VCaP (cell line): Measurements from ENCODE around the gene SSC4D.
"Not testable (repeated sequence)": the region's sequence is repeated elsewhere in the genome, so short reads cannot be mapped to it uniquely, and the experiment has no call there.

Experiments
- H3K27ac ChIP-seq: fragments of 450-650 bp; 2 replicates; pipeline ENCODE4 v1.5.1; 2017
- TF ChIP-seq, protein P1 (sequence below): fragments of 450-650 bp; conservative IDR thresholded peaks from 2 replicates; pipeline ENCODE4 v1.5.1; 2017; ENCODE audit warnings: mild to moderate bottlenecking, moderate library complexity

SSC4D gene

GRCh38 chr7:76423666-76424412 is 14.3 kb upstream of the SSC4D start:
- no peak overlapping the region for H3K27ac ChIP-seq
- TF ChIP-seq, protein P1, sequence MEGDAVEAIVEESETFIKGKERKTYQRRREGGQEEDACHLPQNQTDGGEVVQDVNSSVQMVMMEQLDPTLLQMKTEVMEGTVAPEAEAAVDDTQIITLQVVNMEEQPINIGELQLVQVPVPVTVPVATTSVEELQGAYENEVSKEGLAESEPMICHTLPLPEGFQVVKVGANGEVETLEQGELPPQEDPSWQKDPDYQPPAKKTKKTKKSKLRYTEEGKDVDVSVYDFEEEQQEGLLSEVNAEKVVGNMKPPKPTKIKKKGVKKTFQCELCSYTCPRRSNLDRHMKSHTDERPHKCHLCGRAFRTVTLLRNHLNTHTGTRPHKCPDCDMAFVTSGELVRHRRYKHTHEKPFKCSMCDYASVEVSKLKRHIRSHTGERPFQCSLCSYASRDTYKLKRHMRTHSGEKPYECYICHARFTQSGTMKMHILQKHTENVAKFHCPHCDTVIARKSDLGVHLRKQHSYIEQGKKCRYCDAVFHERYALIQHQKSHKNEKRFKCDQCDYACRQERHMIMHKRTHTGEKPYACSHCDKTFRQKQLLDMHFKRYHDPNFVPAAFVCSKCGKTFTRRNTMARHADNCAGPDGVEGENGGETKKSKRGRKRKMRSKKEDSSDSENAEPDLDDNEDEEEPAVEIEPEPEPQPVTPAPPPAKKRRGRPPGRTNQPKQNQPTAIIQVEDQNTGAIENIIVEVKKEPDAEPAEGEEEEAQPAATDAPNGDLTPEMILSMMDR: no peak

DNA sequence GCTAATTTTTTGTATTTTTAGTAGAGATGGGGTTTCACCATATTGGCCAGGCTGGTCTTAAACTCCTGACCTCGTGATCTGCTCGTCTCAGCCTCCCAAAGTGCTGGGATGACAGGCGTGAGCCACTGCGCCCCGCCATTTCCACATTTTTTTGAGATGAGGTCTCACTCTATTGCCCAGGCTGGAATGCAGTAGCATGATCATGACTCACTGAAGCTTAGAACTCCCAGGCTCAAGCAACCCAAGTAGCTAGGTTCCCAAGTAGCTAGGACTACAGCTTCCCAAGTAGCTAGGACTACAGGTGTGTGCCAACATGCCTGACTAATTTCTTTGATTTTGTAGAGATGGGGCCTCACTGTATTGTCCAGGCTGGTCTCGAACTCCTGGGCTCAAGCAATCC is 11.6 kb upstream of the SSC4D start:
- not testable (repeated sequence) for H3K27ac ChIP-seq

DNA sequence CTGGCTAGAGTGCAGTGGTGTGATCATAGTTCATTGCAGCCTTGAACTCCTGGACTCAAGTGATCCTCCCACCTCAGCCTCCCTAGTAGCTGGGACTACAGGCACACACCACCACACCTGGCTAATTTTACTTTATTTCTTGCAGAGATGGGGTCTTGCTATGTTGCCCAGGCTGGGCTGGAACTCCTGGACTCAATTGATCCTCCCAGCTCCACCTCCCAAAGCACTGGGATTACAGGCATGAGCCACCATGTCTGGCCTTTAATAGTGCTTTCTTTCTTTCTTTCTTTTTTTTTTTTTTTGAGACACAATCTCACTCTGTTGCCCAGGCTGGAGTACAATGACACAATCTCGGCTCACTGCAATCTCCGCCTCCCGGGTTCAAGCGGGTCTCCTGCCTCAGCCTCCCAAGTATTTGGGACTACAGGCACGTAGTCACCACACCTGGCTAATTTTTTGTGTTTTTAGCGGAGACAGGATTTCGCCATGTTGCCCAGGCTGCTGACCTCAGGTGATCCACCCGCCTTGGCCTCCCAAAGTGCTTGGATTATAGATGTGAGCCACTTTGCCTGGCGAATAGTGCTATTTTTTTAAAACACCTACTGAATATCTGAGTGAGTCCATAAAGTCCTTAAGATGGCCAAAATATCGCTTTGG is 8.3 kb upstream of the SSC4D start:
- H3K27ac ChIP-seq: not testable (repeated sequence)

DNA sequence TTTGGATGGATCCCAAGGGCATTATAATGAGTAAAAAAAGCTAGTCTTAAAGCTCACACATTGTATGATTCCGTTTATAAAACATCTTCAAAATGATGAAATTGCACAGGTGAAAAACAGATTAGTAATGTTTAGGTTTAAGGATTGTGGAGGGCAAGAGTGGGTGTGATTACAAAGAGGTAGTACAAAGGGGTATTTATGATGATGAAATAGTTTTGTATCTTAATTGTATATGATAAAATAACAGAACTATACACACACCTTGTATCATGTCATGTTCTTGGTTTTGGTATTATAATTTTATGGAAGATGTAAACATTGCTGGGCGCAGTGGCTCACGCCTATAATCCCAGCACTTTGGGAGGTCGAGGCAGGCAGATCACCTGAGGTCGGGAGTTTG is 2.8 kb upstream of the SSC4D start:
- no peak overlapping the region for H3K27ac ChIP-seq
- TF ChIP-seq, protein P1: no peak

DNA sequence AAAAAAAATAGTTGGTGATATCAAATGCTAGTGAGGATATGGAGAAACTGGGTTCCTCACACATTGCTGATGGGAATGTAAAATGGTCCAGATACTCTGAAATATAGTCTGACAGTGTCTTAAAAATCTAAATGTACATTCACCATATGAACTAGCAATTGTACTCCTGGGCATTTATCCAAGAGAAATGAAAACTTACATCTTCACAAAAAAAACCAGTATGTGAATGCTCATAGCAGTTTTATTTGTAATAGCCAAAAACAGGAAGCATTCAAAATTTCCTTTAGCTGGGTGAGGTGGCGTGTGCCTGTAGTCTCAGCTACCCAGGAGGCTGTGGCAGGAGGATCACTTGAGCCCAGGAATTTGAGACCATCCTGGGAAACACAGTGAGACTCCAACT is 2.1 kb upstream of the SSC4D start:
- TF ChIP-seq, protein P1: no peak
- H3K27ac ChIP-seq: no peak overlapping the region

GRCh38 chr7:76408121-76408560 is 1.4 kb downstream of the SSC4D start:
- H3K27ac ChIP-seq: no peak overlapping the region
- TF ChIP-seq, protein P1: no peak

DNA sequence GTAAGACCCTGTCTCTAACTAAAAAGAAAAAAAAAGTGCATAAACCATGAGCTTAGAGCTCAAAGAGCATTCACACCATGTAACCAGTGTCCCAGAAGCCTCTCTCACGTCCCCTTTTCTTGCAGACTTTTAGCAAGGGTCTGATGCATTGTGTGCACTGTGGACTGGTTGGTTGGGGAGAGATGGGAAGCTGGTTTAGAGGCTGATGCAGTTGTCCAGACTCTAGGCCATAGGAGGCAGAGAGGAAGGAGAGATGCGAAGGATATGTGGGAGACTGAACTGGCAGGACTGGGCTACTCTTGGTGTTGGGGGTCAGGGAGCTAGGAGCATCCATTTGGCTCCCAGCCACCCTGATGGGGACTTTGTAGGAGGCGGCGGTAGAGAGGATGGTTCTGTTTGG is 1.8 kb downstream of the SSC4D start:
- TF ChIP-seq, protein P1: no peak
- H3K27ac ChIP-seq: no peak overlapping the region

DNA sequence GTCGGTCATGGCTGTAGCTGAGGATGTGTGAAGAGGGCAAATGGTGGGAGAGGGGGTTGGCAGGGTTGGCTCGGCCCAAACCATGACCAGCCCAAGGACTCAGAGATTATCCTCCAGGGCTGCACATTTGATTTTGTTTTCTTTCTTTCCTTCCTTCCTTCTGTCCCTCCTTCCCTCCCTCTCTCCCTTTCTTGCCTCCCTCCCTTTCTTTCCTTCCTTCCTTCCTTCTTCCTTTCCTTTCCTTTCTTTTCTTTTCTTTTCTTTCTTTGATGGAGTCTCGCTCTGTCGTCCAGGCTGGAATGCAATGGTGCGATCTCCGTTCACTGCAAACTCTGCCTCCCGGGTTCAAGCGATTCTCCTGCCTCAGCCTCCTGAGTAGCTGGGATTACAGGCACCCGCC is 3.8 kb downstream of the SSC4D start:
- TF ChIP-seq, protein P1: no peak
- no peak overlapping the region for H3K27ac ChIP-seq
